Measurements from ENCODE around the gene IL20RB. TPM values are rescaled to one million over a fixed set of nuclear protein-coding genes. Genes with fewer than 3 reads are reported as not detected.
A peak's percentile ranks its signal among the peaks of the same experiment; 100 is the strongest.
"Not testable (repeated sequence)": the region's sequence is repeated elsewhere in the genome, so short reads cannot be mapped to it uniquely, and the experiment has no call there.

Gene IL20RB
- total RNA-seq, 1 experiment from 2014 or later: 7.2 TPM

DNA sequence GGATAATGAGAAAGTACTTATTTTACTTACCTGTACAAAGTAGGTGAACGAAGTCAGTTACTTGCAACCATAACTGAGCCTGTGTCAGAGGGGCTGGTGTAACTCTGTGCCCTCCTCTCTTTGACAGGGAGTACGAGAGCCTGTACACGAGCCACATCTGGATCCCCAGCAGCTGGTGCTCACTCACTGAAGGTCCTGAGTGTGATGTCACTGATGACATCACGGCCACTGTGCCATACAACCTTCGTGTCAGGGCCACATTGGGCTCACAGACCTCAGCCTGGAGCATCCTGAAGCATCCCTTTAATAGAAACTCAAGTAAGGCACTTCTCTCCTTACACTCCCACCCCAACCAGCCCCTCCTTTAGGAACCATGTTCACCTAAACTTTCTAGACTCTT is 24.2 kb downstream of the IL20RB start:
- Histone ChIP-seq H3K4me3 (no peak overlapping the region), H2AFZ (no peak overlapping the region), H4K20me1 (ENCODE audit: insufficient read depth) (no peaks in the 10 kb centered on the region), H3K27me3 (ENCODE audit: insufficient read depth, low read depth) (no peaks in the 10 kb centered on the region), H3K4me1 (replicated peaks; ENCODE audit: insufficient read depth) (no peaks in the 10 kb centered on the region), H3K36me3 (ENCODE audit: low read depth) (no peaks in the 10 kb centered on the region), H3K79me2 (ENCODE audit: low read depth) (no peaks in the 10 kb centered on the region), H3K9me3 (ENCODE audit: insufficient read depth, low read depth) (no peaks in the 10 kb centered on the region), H3K4me2 (no peak overlapping the region), H3F3A (ENCODE audit: insufficient read depth, low read depth) (no peaks in the 10 kb centered on the region), H3K27ac (no peak overlapping the region), H3K9me2 (ENCODE audit: insufficient read depth) (no peaks in the 10 kb centered on the region)
- ChIA-PET POLR2A (ENCODE audit: unreplicated experiment) (no interaction called here), CTCF (no interaction called here)
- BruUV-seq (replicated peaks): no TSS peak
- TF ChIP-seq, protein P1, sequence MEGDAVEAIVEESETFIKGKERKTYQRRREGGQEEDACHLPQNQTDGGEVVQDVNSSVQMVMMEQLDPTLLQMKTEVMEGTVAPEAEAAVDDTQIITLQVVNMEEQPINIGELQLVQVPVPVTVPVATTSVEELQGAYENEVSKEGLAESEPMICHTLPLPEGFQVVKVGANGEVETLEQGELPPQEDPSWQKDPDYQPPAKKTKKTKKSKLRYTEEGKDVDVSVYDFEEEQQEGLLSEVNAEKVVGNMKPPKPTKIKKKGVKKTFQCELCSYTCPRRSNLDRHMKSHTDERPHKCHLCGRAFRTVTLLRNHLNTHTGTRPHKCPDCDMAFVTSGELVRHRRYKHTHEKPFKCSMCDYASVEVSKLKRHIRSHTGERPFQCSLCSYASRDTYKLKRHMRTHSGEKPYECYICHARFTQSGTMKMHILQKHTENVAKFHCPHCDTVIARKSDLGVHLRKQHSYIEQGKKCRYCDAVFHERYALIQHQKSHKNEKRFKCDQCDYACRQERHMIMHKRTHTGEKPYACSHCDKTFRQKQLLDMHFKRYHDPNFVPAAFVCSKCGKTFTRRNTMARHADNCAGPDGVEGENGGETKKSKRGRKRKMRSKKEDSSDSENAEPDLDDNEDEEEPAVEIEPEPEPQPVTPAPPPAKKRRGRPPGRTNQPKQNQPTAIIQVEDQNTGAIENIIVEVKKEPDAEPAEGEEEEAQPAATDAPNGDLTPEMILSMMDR (conservative IDR thresholded peaks at IDR 0.05): no peak
- no peak for TF ChIP-seq EZH2 (IDR thresholded peaks at IDR 0.05; ENCODE audit: low read depth)
- intact Hi-C loops (cut with micrococcal nuclease; ENCODE audit: unreplicated experiment): no loop called here
- no peak for DNase-seq

DNA sequence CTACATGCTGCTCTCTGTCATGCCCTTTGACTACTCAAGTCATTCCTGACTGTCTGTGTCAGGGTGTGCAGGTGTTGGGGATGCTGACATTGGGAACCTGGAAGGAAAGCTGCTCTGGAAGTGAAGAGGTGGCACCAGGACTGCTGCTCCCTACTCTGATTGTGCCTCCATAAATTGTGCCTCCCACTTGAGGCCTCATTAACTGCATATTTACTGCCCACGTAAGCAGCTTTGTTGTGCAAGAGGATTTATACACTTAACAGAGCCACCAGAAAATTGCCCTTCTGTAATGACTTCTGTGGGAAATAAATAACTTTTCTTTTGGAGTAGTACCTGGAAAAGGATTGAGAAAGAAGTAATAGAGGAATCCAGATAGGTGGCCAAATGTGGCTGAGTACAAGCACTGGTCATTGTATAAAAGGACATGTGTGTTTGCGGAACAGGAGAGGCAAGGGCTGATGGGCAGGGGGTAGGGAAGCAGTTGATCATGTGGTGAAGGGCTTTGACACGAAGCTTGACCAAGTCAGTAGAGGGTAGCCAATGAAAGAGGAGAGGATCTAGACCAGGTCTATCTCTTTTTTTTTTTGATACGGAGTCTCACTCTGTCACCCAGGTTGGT is 24.8 kb downstream of the IL20RB start:
- CTCF ChIA-PET: no interaction called here
- H3F3A ChIP-seq (ENCODE audit: insufficient read depth, low read depth): no peaks in the 10 kb centered on the region
- no peaks in the 10 kb centered on the region for H4K20me1 ChIP-seq (ENCODE audit: insufficient read depth)
- no peaks in the 10 kb centered on the region for H3K9me2 ChIP-seq (ENCODE audit: insufficient read depth)
- H3K4me3 ChIP-seq: no peak overlapping the region
- H2AFZ ChIP-seq: no peak overlapping the region
- POLR2A ChIA-PET (ENCODE audit: unreplicated experiment): no interaction called here
- no peak for DNase-seq
- no peak overlapping the region for H3K4me2 ChIP-seq
- no peaks in the 10 kb centered on the region for H3K36me3 ChIP-seq (ENCODE audit: low read depth)
- H3K27me3 ChIP-seq (ENCODE audit: insufficient read depth, low read depth): no peaks in the 10 kb centered on the region
- no peak overlapping the region for H3K27ac ChIP-seq
- H3K4me1 ChIP-seq (replicated peaks; ENCODE audit: insufficient read depth): no peaks in the 10 kb centered on the region
- no peak for TF ChIP-seq EZH2 (IDR thresholded peaks at IDR 0.05; ENCODE audit: low read depth)
- TF ChIP-seq, protein P1 (conservative IDR thresholded peaks at IDR 0.05): no peak
- intact Hi-C loops (cut with micrococcal nuclease; ENCODE audit: unreplicated experiment): no loop called here
- BruUV-seq (replicated peaks): no TSS peak
- H3K9me3 ChIP-seq (ENCODE audit: insufficient read depth, low read depth): no peaks in the 10 kb centered on the region
- H3K79me2 ChIP-seq (ENCODE audit: low read depth): no peaks in the 10 kb centered on the region

DNA sequence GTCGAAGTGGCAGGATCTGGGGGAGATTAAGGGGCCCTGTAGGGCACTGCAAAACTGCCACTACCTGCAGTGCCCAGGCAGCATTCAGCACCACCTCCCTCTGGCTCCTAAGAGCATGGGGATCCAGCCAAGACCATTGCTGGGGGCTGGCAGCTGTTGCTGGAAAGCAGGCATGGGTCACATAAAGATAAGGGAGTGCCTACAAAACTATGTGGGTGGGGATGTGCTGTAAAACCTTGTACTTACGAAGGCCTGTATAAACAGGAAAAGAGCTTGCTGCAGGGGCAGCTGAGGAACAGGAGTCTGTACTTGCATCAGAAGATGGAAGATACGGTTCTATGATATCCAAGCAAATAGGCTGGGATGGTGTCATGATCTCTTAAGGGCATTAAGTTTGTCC is 27.1 kb downstream of the IL20RB start:
- H3K4me2 ChIP-seq: no peak overlapping the region

GRCh38 chr3:136987398-136987980 is 29.7 kb downstream of the IL20RB start:
- DNase-seq; H4K20me1 ChIP-seq (ENCODE audit: insufficient read depth); H3K27ac ChIP-seq; H3K4me1 ChIP-seq (replicated peaks; ENCODE audit: insufficient read depth); H3K4me2 ChIP-seq; H3K9me2 ChIP-seq (ENCODE audit: insufficient read depth); H3K79me2 ChIP-seq (ENCODE audit: low read depth); BruUV-seq (replicated peaks); H3F3A ChIP-seq (ENCODE audit: insufficient read depth, low read depth); H3K9me3 ChIP-seq (ENCODE audit: insufficient read depth, low read depth); H2AFZ ChIP-seq; intact Hi-C loops (cut with micrococcal nuclease; ENCODE audit: unreplicated experiment); H3K36me3 ChIP-seq (ENCODE audit: low read depth); POLR2A ChIA-PET (ENCODE audit: unreplicated experiment); H3K27me3 ChIP-seq (ENCODE audit: insufficient read depth, low read depth); H3K4me3 ChIP-seq: not testable (repeated sequence)
- CTCF ChIA-PET: interaction anchor here (0.6 kb wide), 1 partner anchor 103 kb away, joined by 3 read pairs; no protein-coding TSS in a partner anchor

More for the DNA sequence above, 27.1 kb downstream of the IL20RB start:
- intact Hi-C loops (cut with micrococcal nuclease; ENCODE audit: unreplicated experiment): no loop called here
- ChIA-PET CTCF (no interaction called here), POLR2A (ENCODE audit: unreplicated experiment) (no interaction called here)
- Histone ChIP-seq H3K9me2 (ENCODE audit: insufficient read depth) (no peaks in the 10 kb centered on the region), H3K4me1 (replicated peaks; ENCODE audit: insufficient read depth) (no peaks in the 10 kb centered on the region), H3K9me3 (ENCODE audit: insufficient read depth, low read depth) (no peaks in the 10 kb centered on the region), H3K4me3 (no peak overlapping the region), H2AFZ (no peak overlapping the region), H3K79me2 (ENCODE audit: low read depth) (no peaks in the 10 kb centered on the region), H4K20me1 (ENCODE audit: insufficient read depth) (no peaks in the 10 kb centered on the region), H3F3A (ENCODE audit: insufficient read depth, low read depth) (no peaks in the 10 kb centered on the region), H3K27me3 (ENCODE audit: insufficient read depth, low read depth) (no peaks in the 10 kb centered on the region), H3K36me3 (ENCODE audit: low read depth) (no peaks in the 10 kb centered on the region), H3K27ac (no peak overlapping the region)
- DNase-seq: peak in 1 of 2 experiments; percentile 21
- TF ChIP-seq EZH2 (IDR thresholded peaks at IDR 0.05; ENCODE audit: low read depth): no peak
- TF ChIP-seq, protein P1 (conservative IDR thresholded peaks at IDR 0.05): no peak
- BruUV-seq (replicated peaks): no TSS peak
